Erythroblast (primary cell): ENCODE data around the gene IL22RA2.

ENCODE experiments used
- GATA1 ChIP-seq: IDR thresholded peaks from 2 replicates; pipeline ENCODE4 v1.6.1; 2011; ENCODE audit warnings: low read depth, mild to moderate bottlenecking, control low read depth, low read length, moderate library complexity
- POLR2A ChIP-seq: IDR thresholded peaks from 2 replicates; pipeline ENCODE4 v1.6.1; 2011; ENCODE audit warnings: mild to moderate bottlenecking, low read length

DNA sequence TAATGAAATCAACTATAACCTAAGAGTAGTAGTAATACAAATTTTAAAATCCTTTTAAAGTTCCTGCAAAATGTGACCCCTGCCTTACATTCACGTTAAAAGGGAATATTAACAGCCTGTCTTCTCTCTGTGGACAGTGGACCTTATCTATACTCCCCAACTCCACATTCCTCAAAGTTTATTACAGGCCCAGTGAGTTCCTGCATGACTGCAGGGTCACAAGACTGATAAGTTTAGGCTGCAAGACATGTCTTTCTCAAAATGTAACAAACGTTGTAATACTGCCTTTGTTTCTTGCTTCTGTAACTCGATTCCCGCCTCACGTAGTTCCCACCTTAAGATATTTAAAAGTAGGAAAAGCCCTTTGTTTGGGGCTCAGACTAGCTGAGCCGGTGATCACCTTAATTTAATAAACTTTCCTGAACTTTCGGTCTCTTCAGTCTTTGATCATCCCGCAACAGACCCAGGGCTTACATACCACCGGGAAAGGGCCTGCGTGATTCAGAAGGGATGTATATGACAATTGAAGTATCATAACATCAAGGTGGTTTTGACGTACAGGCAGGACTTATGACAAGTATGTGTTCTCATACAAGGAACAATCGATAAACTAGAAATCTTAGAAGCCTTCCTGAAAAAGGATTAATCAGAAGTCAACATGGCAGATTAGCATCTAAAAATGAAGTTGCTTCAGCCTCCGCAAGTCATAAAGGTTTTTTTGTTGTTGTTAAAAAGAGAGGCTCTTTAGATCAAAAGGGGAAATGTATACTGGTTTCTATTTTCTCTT, 3.0 kb downstream of the IL22RA2 start:
- TF ChIP-seq POLR2A: no peak
- no peak for TF ChIP-seq GATA1
